GM12878 (cell line): ENCODE measurements around the gene CDC25C. TPM values are rescaled to one million over a fixed set of nuclear protein-coding genes. Genes with fewer than 3 reads are reported as not detected.

ENCODE experiments used
- ATAC-seq: fragments of 200-7000 bp; cut with Tn5 transposase; 3 replicates; pipeline ENCODE4 v1.9.1; 2020; ENCODE audit warnings: mild to moderate bottlenecking, moderate library complexity
- BruUV-seq: library from RNA; stranded (reverse); fragments of 400-500 nt; replicated peaks from 2 replicates; lab custom pipeline; 2021; lab: Mats Ljungman, UMichigan
- CTCF ChIA-PET: fragments of 300-600 bp; sonication (Branson Sonifier 250); formaldehyde crosslinking; extraction: SDS; loops from one replicate; lab custom pipeline; 2021; ENCODE audit warnings: inconsistent platforms; lab: Yijun Ruan, JAX
- POLR2A ChIA-PET: fragments of 350-600 bp; formaldehyde crosslinking; extraction: SDS; loops from one replicate; lab custom pipeline; 2021; ENCODE audit warnings: inconsistent platforms; lab: Charles Lee
- RAD21 ChIA-PET: fragments of 300-600 bp; sonication (Branson Sonifier 250); formaldehyde crosslinking; loops from one replicate; lab custom pipeline; 2023; ENCODE audit warnings: antibody characterized with exemption; ENCODE audit not compliant: unreplicated experiment; lab: Charles Lee
- SMC1A ChIA-PET: fragments of 300-600 bp; sonication (Branson Sonifier 250); formaldehyde crosslinking; loops from one replicate; lab custom pipeline; 2023; ENCODE audit not compliant: unreplicated experiment, uncharacterized antibody; lab: Charles Lee
- DNase-seq: peaks from one replicate; pipeline ENCODE4 v3.0.0-alpha.2; 2011; ENCODE audit warnings: low read depth, low spot score
- FAIRE-seq: peaks from 3 replicates; lab custom pipeline; 2011; peaks lifted over from hg19 to GRCh38; lab: Jason Lieb, UNC
- H2AFZ ChIP-seq: 2 replicates; pipeline ENCODE4 v1.6.0; 2011; ENCODE audit warnings: low read depth, low read length, control low read depth; ENCODE audit not compliant: control insufficient read depth
- H3K27ac ChIP-seq: 2 replicates; pipeline ENCODE4 v1.5.1; 2011; ENCODE audit warnings: control low read depth; ENCODE audit not compliant: control insufficient read depth, insufficient read depth
- H3K27me3 ChIP-seq, 2 experiments: replicated peaks in 1 of 2; 2 replicates each; pipeline versions ENCODE4 v1.6.0 to v1.6.1; 2011; ENCODE audit warnings: low read length in 1 of 2; ENCODE audit not compliant: control insufficient read depth in 2 of 2, insufficient read depth in 2 of 2
- H3K36me3 ChIP-seq, 2 experiments: 2 replicates each; pipeline ENCODE4 v1.5.1; 2011; ENCODE audit warnings: low read length in 1 of 2; ENCODE audit not compliant: control insufficient read depth in 2 of 2, insufficient read depth in 2 of 2
- H3K4me1 ChIP-seq: 2 replicates; pipeline ENCODE4 v1.6.1; 2011; ENCODE audit warnings: mild to moderate bottlenecking, low read length, moderate library complexity, mixed read lengths; ENCODE audit not compliant: control insufficient read depth, insufficient read depth
- H3K4me2 ChIP-seq: 2 replicates; pipeline ENCODE4 v1.6.0; 2011; ENCODE audit warnings: control low read depth; ENCODE audit not compliant: control insufficient read depth, insufficient read depth
- H3K4me3 ChIP-seq: fragments of 200-600 bp; sonication (generic); 2 replicates; pipeline ENCODE4 v1.5.1; 2016
- H3K79me2 ChIP-seq: 2 replicates; pipeline ENCODE4 v1.6.0; 2011; ENCODE audit warnings: low read length; ENCODE audit not compliant: control insufficient read depth, insufficient read depth
- H3K9ac ChIP-seq: 2 replicates; pipeline ENCODE4 v1.8.0; 2011; ENCODE audit warnings: low read length, control low read depth, mixed read lengths; ENCODE audit not compliant: control insufficient read depth, insufficient read depth
- H3K9me3 ChIP-seq: replicated peaks from 3 replicates; pipeline ENCODE4 v1.5.1; 2011; ENCODE audit warnings: mild to moderate bottlenecking, low read length; ENCODE audit not compliant: control insufficient read depth, insufficient read depth
- H4K20me1 ChIP-seq: 2 replicates; pipeline ENCODE4 v1.6.0; 2011; ENCODE audit not compliant: control insufficient read depth, insufficient read depth
- E4F1 ChIP-seq: fragments of 450-650 bp; IDR thresholded peaks from 2 replicates; pipeline ENCODE4 v1.6.1; 2018; ENCODE audit warnings: borderline replicate concordance, mild to moderate bottlenecking; ENCODE audit not compliant: partially characterized antibody
- FOXK2 ChIP-seq: fragments of 450-650 bp; IDR thresholded peaks from 2 replicates; pipeline ENCODE4 v1.6.1; 2017; ENCODE audit warnings: mild to moderate bottlenecking, moderate library complexity
- IRF4 ChIP-seq: IDR thresholded peaks from 2 replicates; pipeline ENCODE4 v1.6.1; 2011; ENCODE audit warnings: low read depth, low read length
- MAX ChIP-seq: IDR thresholded peaks from 2 replicates; pipeline ENCODE4 v1.6.1; 2012; ENCODE audit warnings: low read depth, low read length, improper control_type of control experiment
- TBL1XR1 ChIP-seq: IDR thresholded peaks from 2 replicates; pipeline ENCODE4 v1.6.1; 2012; ENCODE audit warnings: low read depth, low read length, improper control_type of control experiment
- TCF12 ChIP-seq: IDR thresholded peaks from 2 replicates; pipeline ENCODE4 v1.6.1; 2011; ENCODE audit warnings: low read depth, mild to moderate bottlenecking, low read length
- WGBS: methylation state at CpG from one replicate; pipeline ENCODE4 v1.1.6; 2016; ENCODE audit warnings: low lambda C conversion rate; ENCODE audit not compliant: insufficient replicate concordance, insufficient coverage; ENCODE audit errors: missing lambda C conversion rate; 5-methylcytosine and 5-hydroxymethylcytosine counted together
- in situ Hi-C: fragments of 300-500 bp; cut with MboI; formaldehyde crosslinking; loops from 9 replicates; pipeline ENCODE4 v1.14.3; 2018; ENCODE audit warnings: mixed read lengths
- intact Hi-C: fragments of 100-400 bp; cut with micrococcal nuclease; formaldehyde crosslinking; loops from one replicate; pipeline ENCODE4 v1.14.2; 2022; ENCODE audit not compliant: unreplicated experiment
- polyA plus RNA-seq, 11 experiments: library from polyadenylated mRNA; depleted of rRNA in 4 of 11; unstranded in 6 of 11; stranded (reverse) in 5 of 11; fragments of >200 nt; fragmentation: Nextera tagmentation in 4 of 11; fragmentation: Illumina TruSeq in 1 of 11; extraction: Ambion mirVana in 4 of 11; extraction: Trizol in 1 of 11; gene quantifications; 1 replicate in 1 of 11; 2 replicates in 10 of 11; pipeline versions ENCODE4 v1.2.1 to v1.2.3, GENCODE V29; 2011 to 2016; ENCODE audit warnings: inconsistent platforms in 2 of 11, missing spikeins in 2 of 11, low read depth in 1 of 11
- total RNA-seq, 4 experiments: library from RNA; depleted of rRNA in 3 of 4; stranded (reverse); fragments of >200 nt in 3 of 4; fragmentation: Illumina TruSeq in 1 of 4; extraction: Trizol in 1 of 4; gene quantifications; 2 replicates each; pipeline versions ENCODE4 v1.2.1 to v1.2.3, GENCODE V29; 2013 to 2021

The CDC25C gene
- total and polyA plus RNA-seq, 10 of the 15 experiments (the other 5 are each of a cell fraction or from before 2014, with no cell fraction given), result 9.2 to 30.7 (median 14.9) TPM

GRCh38 chr5:138263581-138263980 is 68.0 kb downstream of the CDC25C start (continued):
- TF ChIP-seq MAX (no peak), E4F1 (no peak), FOXK2 (no peak), TCF12 (no peak)

GRCh38 chr5:138258704-138259292 is 72.8 kb downstream of the CDC25C start:
- ChIA-PET SMC1A (interaction anchor here (1.0 kb wide), 1 partner anchor 94 kb away, joined by 3 read pairs; no protein-coding TSS in a partner anchor), POLR2A (no interaction called here), CTCF (no interaction called here), RAD21 (no interaction called here)
- no peak for ATAC-seq
- FAIRE-seq, result no peak
- H2AFZ ChIP-seq, result no peak overlapping the region
- WGBS, result 23% methylated on average over 4 of the region's 4 CpGs
- no peak overlapping the region for H3K4me3 ChIP-seq
- no peaks in the 10 kb centered on the region for H3K4me1 ChIP-seq
- no peak overlapping the region for H3K4me2 ChIP-seq
- in situ Hi-C loops, result no loop called here
- TF ChIP-seq MAX (no peak), TBL1XR1 (no peak), IRF4 (no peak)
- TF ChIP-seq, all 136 proteins: peak for 0
- no TSS peak for BruUV-seq
- no peak for DNase-seq
- no peaks in the 10 kb centered on the region for H3K9me3 ChIP-seq
- no peak overlapping the region for H3K27ac ChIP-seq
- H3K79me2 ChIP-seq, result no peaks in the 10 kb centered on the region
- no peak overlapping the region for H3K9ac ChIP-seq
- intact Hi-C loops, result no loop called here
- no peaks in the 10 kb centered on the region for H3K27me3 ChIP-seq
- H3K36me3 ChIP-seq, result no peaks in the 10 kb centered on the region
- H4K20me1 ChIP-seq, result no peaks in the 10 kb centered on the region
